Ovary (tissue), 3 donors: ENCODE data around the gene PADI1.

Experiments
- CTCF ChIP-seq, 3 donors: fragments of 450-650 bp in 2 of 3; fragments of 200-600 bp in 1 of 3; IDR thresholded peaks; one replicate each; pipeline versions ENCODE4 v1.5.1 to v1.8.0; 2016 to 2022; ENCODE audit warnings: antibody characterized with exemption in 3 of 3, mild to moderate bottlenecking in 1 of 3
- EP300 ChIP-seq: sonication (generic); formaldehyde crosslinking; IDR thresholded peaks from one replicate; pipeline ENCODE4 v1.6.1; 2017; ENCODE audit warnings: antibody characterized with exemption
- POLR2A ChIP-seq: fragments of 450-650 bp; IDR thresholded peaks from one replicate; pipeline ENCODE4 v1.6.1; 2017; ENCODE audit warnings: antibody characterized with exemption, mild to moderate bottlenecking, moderate library complexity
- donor health status: DM: no; HTN: no; CAD: no.

GRCh38 chr1:17230671-17231310 is 25.9 kb downstream of the PADI1 start:
- TF ChIP-seq CTCF (IDR thresholded peaks at IDR 0.05) (no peak), EP300 (no peak), POLR2A (no peak)
